ENCODE measurements around the gene PRG3.

Gene PRG3

GRCh38 chr11:57349491-57350274 lies 31.3 kb downstream of the PRG3 start:
- ChIA-PET CTCF (interaction anchor here (0.7 to 10.0 kb wide), 15 partner anchors 8 to 510 kb away, joined by 3 to 161 read pairs (median 8); partner anchors contain the start of genes P2RX3, TIMM10 and TNKS1BP1), POLR2A (interaction anchor here (0.6 kb wide), 1 partner anchor 488 kb away, joined by 3 read pairs; no protein-coding TSS in a partner anchor)
- TF ChIP-seq, protein P1, sequence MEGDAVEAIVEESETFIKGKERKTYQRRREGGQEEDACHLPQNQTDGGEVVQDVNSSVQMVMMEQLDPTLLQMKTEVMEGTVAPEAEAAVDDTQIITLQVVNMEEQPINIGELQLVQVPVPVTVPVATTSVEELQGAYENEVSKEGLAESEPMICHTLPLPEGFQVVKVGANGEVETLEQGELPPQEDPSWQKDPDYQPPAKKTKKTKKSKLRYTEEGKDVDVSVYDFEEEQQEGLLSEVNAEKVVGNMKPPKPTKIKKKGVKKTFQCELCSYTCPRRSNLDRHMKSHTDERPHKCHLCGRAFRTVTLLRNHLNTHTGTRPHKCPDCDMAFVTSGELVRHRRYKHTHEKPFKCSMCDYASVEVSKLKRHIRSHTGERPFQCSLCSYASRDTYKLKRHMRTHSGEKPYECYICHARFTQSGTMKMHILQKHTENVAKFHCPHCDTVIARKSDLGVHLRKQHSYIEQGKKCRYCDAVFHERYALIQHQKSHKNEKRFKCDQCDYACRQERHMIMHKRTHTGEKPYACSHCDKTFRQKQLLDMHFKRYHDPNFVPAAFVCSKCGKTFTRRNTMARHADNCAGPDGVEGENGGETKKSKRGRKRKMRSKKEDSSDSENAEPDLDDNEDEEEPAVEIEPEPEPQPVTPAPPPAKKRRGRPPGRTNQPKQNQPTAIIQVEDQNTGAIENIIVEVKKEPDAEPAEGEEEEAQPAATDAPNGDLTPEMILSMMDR (IDR thresholded peaks at IDR 0.05; ENCODE audit: insufficient read depth, low read length, missing control alignments): peak; percentile 94
- no peak for DNase-seq (ENCODE audit: low read depth, low spot score)
- no peak overlapping the region for H3K4me3 ChIP-seq (ENCODE audit: low read depth, low read length)

GRCh38 chr11:57348636-57349313 lies 32.2 kb downstream of the PRG3 start:
- TF ChIP-seq, protein P1 (IDR thresholded peaks at IDR 0.05; ENCODE audit: insufficient read depth, low read length, missing control alignments): no peak
- no peak overlapping the region for H3K4me3 ChIP-seq (ENCODE audit: low read depth, low read length)
- ChIA-PET POLR2A (no interaction called here), CTCF (interaction anchor here (0.7 to 10.0 kb wide), 12 partner anchors 9 to 508 kb away, joined by 3 to 161 read pairs (median 20); partner anchors contain the start of genes P2RX3 and TIMM10)
- no peak for DNase-seq (ENCODE audit: low read depth, low spot score)

DNA sequence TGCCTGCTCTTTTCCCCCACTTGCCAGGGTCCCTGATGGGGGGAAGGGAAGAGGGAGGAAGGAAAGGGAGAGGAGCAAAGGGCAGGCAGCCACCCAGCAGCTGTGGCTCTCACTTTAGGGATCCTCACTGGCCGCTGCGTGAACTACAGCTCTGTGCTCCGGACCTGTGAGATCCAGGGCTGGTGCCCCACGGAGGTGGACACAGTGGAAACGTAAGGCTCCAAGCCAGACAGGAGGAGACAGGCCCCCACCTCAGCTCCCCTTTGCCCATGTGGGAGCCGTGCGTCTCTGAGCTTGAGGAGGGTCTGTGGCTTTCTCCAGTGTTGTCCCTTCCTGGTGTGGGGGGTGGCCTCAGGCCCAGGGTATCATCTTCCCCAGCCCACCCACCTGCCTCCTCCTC lies 32.9 kb downstream of the PRG3 start:
- ChIA-PET CTCF (interaction anchor here (0.7 to 10.0 kb wide), 15 partner anchors 9 to 431 kb away, joined by 3 to 161 read pairs (median 5); partner anchors contain the start of genes P2RX3, TIMM10 and TNKS1BP1), POLR2A (no interaction called here)
- H3K4me3 ChIP-seq (ENCODE audit: low read depth, low read length): no peak overlapping the region
- DNase-seq (ENCODE audit: low read depth, low spot score): no peak
- TF ChIP-seq, protein P1 (IDR thresholded peaks at IDR 0.05; ENCODE audit: insufficient read depth, low read length, missing control alignments): no peak

GRCh38 chr11:57347336-57347735 lies 33.6 kb downstream of the PRG3 start:
- CTCF ChIA-PET: interaction anchor here (0.8 to 10.0 kb wide), 14 partner anchors 9 to 432 kb away, joined by 3 to 161 read pairs (median 6); partner anchors contain the start of genes P2RX3, TIMM10 and TNKS1BP1
- POLR2A ChIA-PET: no interaction called here
- no peak overlapping the region for H3K4me3 ChIP-seq (ENCODE audit: low read depth, low read length)
- DNase-seq (ENCODE audit: low read depth, low spot score): no peak
- TF ChIP-seq, protein P1 (IDR thresholded peaks at IDR 0.05; ENCODE audit: insufficient read depth, low read length, missing control alignments): no peak

DNA sequence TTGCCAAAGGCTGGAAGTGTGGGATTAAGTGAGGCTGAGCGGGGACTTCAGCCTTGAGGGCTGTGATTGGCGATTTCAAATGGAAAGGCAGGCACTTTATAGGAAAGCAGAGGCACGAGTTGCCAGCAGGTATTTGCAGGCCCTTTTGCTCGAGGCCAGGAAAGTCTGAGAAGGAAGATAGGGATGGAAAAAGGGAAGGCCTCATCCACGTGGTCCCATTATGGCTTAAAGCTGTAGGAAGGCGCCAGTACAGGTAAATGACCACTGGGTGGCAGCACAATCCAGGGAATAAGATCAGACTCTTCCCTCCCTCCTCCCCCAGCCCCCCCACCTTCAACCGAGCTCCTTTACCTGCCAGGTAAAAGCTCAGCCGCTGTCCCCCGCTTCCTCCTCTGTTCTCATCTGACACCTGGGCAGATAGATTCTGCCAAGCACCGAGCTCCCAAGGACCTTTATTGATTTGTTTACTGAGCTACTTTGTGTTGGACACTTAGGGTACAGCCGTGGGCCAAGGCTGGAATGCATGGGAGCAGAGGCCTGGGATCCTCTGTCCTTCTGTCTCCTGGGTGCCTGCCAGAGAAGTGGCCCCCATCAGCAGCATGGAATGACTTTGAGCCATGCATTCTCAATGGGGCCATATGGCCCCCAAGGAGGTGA lies 35.3 kb downstream of the PRG3 start:
- CTCF ChIA-PET: interaction anchor here (0.6 to 10.0 kb wide), 40 partner anchors 7 to 1160 kb away, joined by 3 to 161 read pairs (median 4); partner anchors contain the start of genes P2RX3, RTN4RL2, SLC43A1 and TIMM10
- TF ChIP-seq, protein P1 (IDR thresholded peaks at IDR 0.05; ENCODE audit: insufficient read depth, low read length, missing control alignments): peak; percentile 72
- POLR2A ChIA-PET: interaction anchor here (1.0 kb wide), 1 partner anchor 169 kb away, joined by 3 read pairs; no protein-coding TSS in a partner anchor
- DNase-seq (ENCODE audit: low read depth, low spot score): no peak
- H3K4me3 ChIP-seq (ENCODE audit: low read depth, low read length): no peak overlapping the region
